Tibial nerve (tissue), 3 donors: Measurements from ENCODE around the gene OR10H2.

Source experiments
- CTCF ChIP-seq, 5 experiments: fragments of 200-600 bp in 3 of 5; fragments of 450-650 bp in 2 of 5; sonication (generic) in 3 of 5; IDR thresholded peaks; one replicate each; pipeline ENCODE4 v1.5.1; 2016 to 2019; ENCODE audit warnings: antibody characterized with exemption in 5 of 5, mild to moderate bottlenecking in 3 of 5, moderate library complexity in 2 of 5
- POLR2A ChIP-seq, 2 donors: fragments of 450-650 bp; IDR thresholded peaks; one replicate each; pipeline ENCODE4 v1.6.1; 2017; ENCODE audit warnings: antibody characterized with exemption in 2 of 2, mild to moderate bottlenecking in 2 of 2, moderate library complexity in 2 of 2

- no peak for TF ChIP-seq POLR2A (IDR thresholded peaks at IDR 0.05)
- TF ChIP-seq CTCF (IDR thresholded peaks at IDR 0.05) = no peak
Observed at GRCh38 chr19:15776991-15777970, 49.5 kb downstream of the OR10H2 start.
